Epithelial cell of prostate (primary cell): ENCODE measurements around the gene COPZ1.

Experiments used
- DNase-seq: peaks from one replicate; pipeline ENCODE4 v3.0.0-alpha.2; 2011; ENCODE audit warnings: low read depth, low spot score
- H3K27ac ChIP-seq: fragments of 450-650 bp; 2 replicates; pipeline ENCODE4 v1.5.1; 2017; ENCODE audit warnings: mild to moderate bottlenecking

COPZ1 gene

GRCh38 chr12:54357506-54358190, 32.7 kb downstream of the COPZ1 start:
- DNase-seq = no peak
- H3K27ac ChIP-seq = no peak overlapping the region

GRCh38 chr12:54358191-54358944, 33.4 kb downstream of the COPZ1 start:
- DNase-seq = no peak
- H3K27ac ChIP-seq = peak overlapping the region; percentile 81

- peak; percentile 96 for DNase-seq
- H3K27ac ChIP-seq = peak overlapping the region; percentile 81
Measured at GRCh38 chr12:54358945-54359761, 34.2 kb downstream of the COPZ1 start.

GRCh38 chr12:54359762-54360351, 34.9 kb downstream of the COPZ1 start:
- DNase-seq = no peak
- H3K27ac ChIP-seq = peak overlapping the region; percentile 81

- no peak for DNase-seq
- H3K27ac ChIP-seq = no peak overlapping the region
Measured at GRCh38 chr12:54360717-54361456, 36.0 kb downstream of the COPZ1 start.

GRCh38 chr12:54363047-54363446, 38.1 kb downstream of the COPZ1 start:
- no peak overlapping the region for H3K27ac ChIP-seq
- DNase-seq = no peak

- no peak for DNase-seq
- no peak overlapping the region for H3K27ac ChIP-seq
Measured at GRCh38 chr12:54363618-54364017, 38.7 kb downstream of the COPZ1 start.

GRCh38 chr12:54364413-54364812, 39.5 kb downstream of the COPZ1 start, which contains the start of gene GPR84:
Gene GPR84 (minus strand): TSS chr12:54364486. CDS start chr12:54363851, 635 bp downstream.
- no peak within 1 kb of the TSS for H3K27ac ChIP-seq
- DNase-seq = no peak

GRCh38 chr12:54368025-54368708, 43.2 kb downstream of the COPZ1 start:
- no peak for DNase-seq
- no peak overlapping the region for H3K27ac ChIP-seq

- H3K27ac ChIP-seq = no peak overlapping the region
- DNase-seq = no peak
Measured at GRCh38 chr12:54368709-54369596, 44.0 kb downstream of the COPZ1 start.

GRCh38 chr12:54369597-54370131, 44.7 kb downstream of the COPZ1 start:
- DNase-seq = no peak
- H3K27ac ChIP-seq = no peak overlapping the region

- no peak for DNase-seq
- H3K27ac ChIP-seq = no peak overlapping the region
Measured at GRCh38 chr12:54370171-54370730, 45.3 kb downstream of the COPZ1 start.

GRCh38 chr12:54371328-54372112, 46.6 kb downstream of the COPZ1 start:
- H3K27ac ChIP-seq = no peak overlapping the region
- no peak for DNase-seq

GRCh38 chr12:54372113-54372806, 47.3 kb downstream of the COPZ1 start:
- no peak overlapping the region for H3K27ac ChIP-seq
- no peak for DNase-seq

- no peak for DNase-seq
Measured at GRCh38 chr12:54373649-54374561, 49.0 kb downstream of the COPZ1 start.

More at GRCh38 chr12:54373649-54374561, 49.0 kb downstream of the COPZ1 start:
- peak overlapping the region; percentile 42 for H3K27ac ChIP-seq
